Peyer's patch (tissue), 4 donors: ENCODE measurements around the gene CIZ1.

Experiments
- POLR2A ChIP-seq, 2 donors: fragments of 450-650 bp; IDR thresholded peaks; one replicate each; pipeline ENCODE4 v1.5.1; 2017; ENCODE audit warnings: antibody characterized with exemption in 2 of 2, mild to moderate bottlenecking in 2 of 2, moderate library complexity in 2 of 2
- TF ChIP-seq, protein P1 (sequence below), 6 experiments: fragments of 450-650 bp in 4 of 6; fragments of 200-600 bp in 2 of 6; sonication (generic) in 1 of 6; IDR thresholded peaks; one replicate each; pipeline ENCODE4 v1.5.1; 2017 to 2019; ENCODE audit warnings: antibody characterized with exemption in 6 of 6, mild to moderate bottlenecking in 3 of 6, moderate library complexity in 1 of 6

DNA sequence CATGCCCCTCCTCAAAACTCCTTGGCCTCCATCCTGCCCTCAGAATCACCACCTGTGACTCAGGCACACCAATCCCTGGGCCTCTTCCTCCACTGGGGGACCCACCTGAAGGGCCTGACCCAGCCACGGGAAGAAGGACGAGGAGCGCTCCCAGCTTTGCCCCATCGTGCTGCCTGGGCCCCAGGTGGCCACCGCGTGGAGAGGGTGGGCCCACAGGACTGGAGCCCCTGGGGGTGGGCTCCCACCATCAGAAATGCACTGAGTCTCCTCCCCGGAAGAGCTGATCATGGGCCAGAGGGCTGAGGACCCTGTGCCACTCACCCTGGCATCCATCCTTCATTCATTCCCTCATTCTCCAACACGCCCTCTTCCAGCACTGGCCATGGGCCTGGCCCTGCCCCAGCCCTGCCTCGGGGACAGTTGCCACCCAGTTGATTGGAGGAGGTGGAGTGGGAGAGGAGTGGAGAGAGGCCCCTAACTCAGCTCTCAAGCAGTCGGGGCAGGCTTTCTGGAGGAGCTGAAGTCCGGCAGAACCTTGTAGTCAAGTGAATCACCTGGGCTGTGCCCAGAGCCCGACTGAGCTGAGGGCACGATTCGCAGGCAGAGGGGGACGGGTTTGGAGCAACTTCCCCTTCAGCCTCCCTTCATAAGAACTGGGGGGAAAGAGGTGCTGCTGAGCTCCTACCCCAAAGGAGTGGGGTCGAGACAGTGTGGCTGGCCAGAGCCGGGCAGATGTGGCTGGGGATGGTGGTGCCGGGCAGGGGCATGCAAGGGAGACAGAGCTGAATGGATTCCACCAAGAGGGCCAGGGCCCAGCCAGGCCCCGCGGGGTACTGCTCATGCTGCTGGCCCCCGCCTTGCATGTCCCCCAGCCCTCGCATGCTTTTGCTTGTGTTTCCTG lies 41.4 kb upstream of the CIZ1 start:
- TF ChIP-seq, protein P1, sequence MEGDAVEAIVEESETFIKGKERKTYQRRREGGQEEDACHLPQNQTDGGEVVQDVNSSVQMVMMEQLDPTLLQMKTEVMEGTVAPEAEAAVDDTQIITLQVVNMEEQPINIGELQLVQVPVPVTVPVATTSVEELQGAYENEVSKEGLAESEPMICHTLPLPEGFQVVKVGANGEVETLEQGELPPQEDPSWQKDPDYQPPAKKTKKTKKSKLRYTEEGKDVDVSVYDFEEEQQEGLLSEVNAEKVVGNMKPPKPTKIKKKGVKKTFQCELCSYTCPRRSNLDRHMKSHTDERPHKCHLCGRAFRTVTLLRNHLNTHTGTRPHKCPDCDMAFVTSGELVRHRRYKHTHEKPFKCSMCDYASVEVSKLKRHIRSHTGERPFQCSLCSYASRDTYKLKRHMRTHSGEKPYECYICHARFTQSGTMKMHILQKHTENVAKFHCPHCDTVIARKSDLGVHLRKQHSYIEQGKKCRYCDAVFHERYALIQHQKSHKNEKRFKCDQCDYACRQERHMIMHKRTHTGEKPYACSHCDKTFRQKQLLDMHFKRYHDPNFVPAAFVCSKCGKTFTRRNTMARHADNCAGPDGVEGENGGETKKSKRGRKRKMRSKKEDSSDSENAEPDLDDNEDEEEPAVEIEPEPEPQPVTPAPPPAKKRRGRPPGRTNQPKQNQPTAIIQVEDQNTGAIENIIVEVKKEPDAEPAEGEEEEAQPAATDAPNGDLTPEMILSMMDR (IDR thresholded peaks at IDR 0.05), result no peak
- TF ChIP-seq POLR2A (IDR thresholded peaks at IDR 0.05), result no peak
